K562 (cell line): ENCODE results near the gene QPCT. TPM values are rescaled to one million over a fixed set of nuclear protein-coding genes. Genes with fewer than 3 reads are reported as not detected.

Source experiments
- ATAC-seq: fragments of 200-7000 bp; cut with Tn5 transposase; 3 replicates; pipeline ENCODE4 v1.9.1; 2020; ENCODE audit warnings: moderate library complexity
- BruUV-seq: library from RNA; stranded (reverse); fragments of 400-500 nt; replicated peaks from 2 replicates; lab custom pipeline; 2021; lab: Mats Ljungman, UMichigan
- CTCF ChIA-PET: fragments of 300-600 bp; formaldehyde crosslinking; extraction: SDS; loops from one replicate; lab custom pipeline; 2021; ENCODE audit warnings: low intra/inter-chr PET ratio; lab: Yijun Ruan, JAX
- POLR2A ChIA-PET: fragments of 300-600, 350-650 bp; sonication (Branson Sonifier 250); formaldehyde crosslinking; extraction: SDS; loops from one replicate; lab custom pipeline; 2021; ENCODE audit warnings: antibody characterized with exemption, inconsistent platforms; lab: Yijun Ruan, JAX
- DNase-seq, 4 experiments: peaks; one replicate each; pipeline versions ENCODE4 v3.0.0 to v3.0.0-alpha.2; 2011 to 2018; ENCODE audit warnings: low spot score in 3 of 4, mixed read lengths in 3 of 4; ENCODE audit errors: extremely low read depth in 1 of 4
- FAIRE-seq: peaks from 2 replicates; lab custom pipeline; 2011; peaks lifted over from hg19 to GRCh38; lab: Jason Lieb, UNC
- H2AFZ ChIP-seq: 2 replicates; pipeline ENCODE4 v1.6.0; 2011; ENCODE audit warnings: low read depth, low read length, control low read depth, inconsistent platforms
- H3K27ac ChIP-seq: fragments of 200-600 bp; 3 replicates; pipeline ENCODE4 v1.8.0; 2011; ENCODE audit warnings: low read depth, mild to moderate bottlenecking, control low read depth, inconsistent platforms, low read length, moderate library complexity, mixed read lengths; ENCODE audit errors: extremely low read depth
- H3K27me3 ChIP-seq, 2 experiments: fragments of 300-600 bp in 1 of 2; 2 replicates in 1 of 2; 3 replicates in 1 of 2; pipeline versions ENCODE4 v1.6.0 to v1.8.0; 2011; ENCODE audit warnings: inconsistent platforms in 2 of 2, low read length in 2 of 2, mild to moderate bottlenecking in 1 of 2, mixed read lengths in 1 of 2, moderate library complexity in 1 of 2; ENCODE audit not compliant: control insufficient read depth in 2 of 2, insufficient read depth in 2 of 2
- H3K36me3 ChIP-seq: fragments of 300-600 bp; 3 replicates; pipeline ENCODE4 v1.8.0; 2011; ENCODE audit warnings: mild to moderate bottlenecking, low read length, inconsistent platforms; ENCODE audit not compliant: control insufficient read depth, insufficient read depth
- H3K4me1 ChIP-seq, 2 experiments: fragments of 200-600 bp in 1 of 2; replicated peaks in 1 of 2; 2 replicates in 1 of 2; 3 replicates in 1 of 2; pipeline versions ENCODE4 v1.5.1 to v1.8.0; 2011; ENCODE audit warnings: inconsistent platforms in 2 of 2, low read length in 2 of 2, mild to moderate bottlenecking in 1 of 2, mixed read lengths in 1 of 2, moderate library complexity in 1 of 2; ENCODE audit not compliant: control insufficient read depth in 2 of 2, insufficient read depth in 2 of 2
- H3K4me2 ChIP-seq: 2 replicates; pipeline ENCODE4 v1.6.1; 2011; ENCODE audit warnings: low read length, control low read depth, inconsistent platforms, mixed read lengths; ENCODE audit not compliant: insufficient read depth
- H3K4me3 ChIP-seq: fragments of 200-600 bp; sonication (generic), shearing (Covaris generic); 2 replicates; pipeline ENCODE4 v1.5.1; 2016; ENCODE audit warnings: control low read depth, inconsistent platforms
- H3K79me2 ChIP-seq: fragments of 200-600 bp; 3 replicates; pipeline ENCODE4 v1.8.0; 2011; ENCODE audit warnings: low read length, inconsistent platforms; ENCODE audit not compliant: control insufficient read depth, insufficient read depth
- H3K9ac ChIP-seq, 2 experiments: 2 replicates each; pipeline versions ENCODE4 v1.6.0 to v1.6.1; 2011; ENCODE audit warnings: low read depth in 2 of 2, low read length in 2 of 2, control low read depth in 1 of 2, inconsistent platforms in 1 of 2, mild to moderate bottlenecking in 1 of 2, mixed read lengths in 1 of 2; ENCODE audit not compliant: insufficient read depth in 1 of 2
- H3K9me1 ChIP-seq: one replicate; pipeline ENCODE4 v1.6.0; 2011; ENCODE audit warnings: inconsistent platforms, mild to moderate bottlenecking, low read length, moderate library complexity; ENCODE audit not compliant: control insufficient read depth, insufficient read depth
- H3K9me3 ChIP-seq: replicated peaks from 2 replicates; pipeline ENCODE4 v1.5.1; 2011; ENCODE audit warnings: low read depth, low read length, inconsistent platforms; ENCODE audit not compliant: control insufficient read depth, insufficient read depth
- H4K20me1 ChIP-seq: replicated peaks from 2 replicates; pipeline ENCODE4 v1.6.1; 2011; ENCODE audit warnings: low read length, inconsistent platforms, mixed read lengths; ENCODE audit not compliant: control insufficient read depth, insufficient read depth
- CHD4 ChIP-seq: fragments of 200-600 bp; sonication (generic); IDR thresholded peaks from 3 replicates; pipeline ENCODE4 v1.6.1; 2012; ENCODE audit warnings: low read depth, mild to moderate bottlenecking, mixed read lengths, low read length, inconsistent platforms; ENCODE audit not compliant: insufficient read depth, insufficient replicate concordance, poor library complexity, severe bottlenecking
- CREB3L1 ChIP-seq: fragments of 450-650 bp; IDR thresholded peaks from 2 replicates; pipeline ENCODE4 v1.6.1; 2014; ENCODE audit warnings: low read depth, mild to moderate bottlenecking, moderate library complexity, borderline replicate concordance
- EHMT2 ChIP-seq: fragments of 450-650 bp; IDR thresholded peaks from 2 replicates; pipeline ENCODE4 v1.6.1; 2018; ENCODE audit warnings: antibody characterized with exemption
- GATAD2A ChIP-seq: fragments of 450-650 bp; IDR thresholded peaks from 2 replicates; pipeline ENCODE4 v1.6.1; 2017
- JUND ChIP-seq, 2 experiments: IDR thresholded peaks; 2 replicates in 1 of 2; 3 replicates in 1 of 2; pipeline ENCODE4 v1.6.1; 2011; ENCODE audit warnings: borderline replicate concordance in 2 of 2, low read depth in 2 of 2, low read length in 2 of 2, improper control_type of control experiment in 1 of 2, missing biosample characterization in 1 of 2, missing genetic modification characterization in 1 of 2, missing genetic modification reagents in 1 of 2
- KDM2B ChIP-seq: fragments of 250-450 bp; sonication (Bioruptor Pico); IDR thresholded peaks from 2 replicates; pipeline ENCODE4 v1.8.0; 2021; ENCODE audit warnings: mild to moderate bottlenecking, moderate library complexity
- MEIS2 ChIP-seq: fragments of 450-650 bp; IDR thresholded peaks from 2 replicates; pipeline ENCODE4 v1.6.1; 2014; ENCODE audit warnings: mild to moderate bottlenecking; ENCODE audit not compliant: partially characterized antibody
- NCOA1 ChIP-seq: fragments of 450-650 bp; IDR thresholded peaks from 2 replicates; pipeline ENCODE4 v1.6.1; 2016; ENCODE audit warnings: low read depth
- PHF21A ChIP-seq: fragments of 450-650 bp; IDR thresholded peaks from 2 replicates; pipeline ENCODE4 v1.6.1; 2017; ENCODE audit warnings: low read depth, borderline replicate concordance
- SAFB2 ChIP-seq: fragments of 200-400 bp; formaldehyde crosslinking; IDR thresholded peaks from 2 replicates; pipeline ENCODE4 v1.6.1; 2018; ENCODE audit warnings: borderline replicate concordance, low read length, low read depth, moderate library complexity; ENCODE audit not compliant: severe bottlenecking
- SMAD3 ChIP-seq: fragments of 450-650 bp; formaldehyde crosslinking; conservative IDR thresholded peaks from 2 replicates; pipeline ENCODE4 v1.4.0; 2020; ENCODE audit warnings: mild to moderate bottlenecking
- SMARCA5 ChIP-seq: fragments of 450-650 bp; IDR thresholded peaks from 2 replicates; pipeline ENCODE4 v1.6.1; 2016
- SRSF9 ChIP-seq: fragments of 200-400 bp; formaldehyde crosslinking; IDR thresholded peaks from 2 replicates; pipeline ENCODE4 v1.6.1; 2017; ENCODE audit warnings: low read depth, low read length, borderline replicate concordance
- U2AF2 ChIP-seq: fragments of 200-400 bp; formaldehyde crosslinking; optimal IDR thresholded peaks from 2 replicates; pipeline ENCODE3; 2017; ENCODE audit warnings: low read depth, mild to moderate bottlenecking, low read length
- ZNF449 ChIP-seq: fragments of 250-450 bp; sonication (Bioruptor Pico); IDR thresholded peaks from 2 replicates; pipeline ENCODE4 v1.8.0; 2022; ENCODE audit warnings: moderate library complexity, mild to moderate bottlenecking, inconsistent platforms
- ZNF707 ChIP-seq: fragments of 250-450 bp; sonication (Bioruptor Pico); conservative IDR thresholded peaks from 2 replicates; pipeline ENCODE4 v1.8.0; 2022; ENCODE audit warnings: inconsistent platforms, mild to moderate bottlenecking, moderate library complexity
- in situ Hi-C: fragments of 300-500 bp; cut with MboI; formaldehyde crosslinking; loops from 4 replicates; pipeline ENCODE4 v1.15.0; 2018; ENCODE audit warnings: inconsistent platforms, mixed read lengths
- intact Hi-C: fragments of 100-400 bp; cut with micrococcal nuclease; formaldehyde crosslinking; loops from 2 replicates; pipeline ENCODE4 v1.14.2; 2022
- polyA plus RNA-seq, 8 experiments: library from polyadenylated mRNA; depleted of rRNA in 4 of 8; stranded (reverse) in 5 of 8; unstranded in 3 of 8; fragments of >200 nt; fragmentation: Nextera tagmentation in 2 of 8; fragmentation: Illumina TruSeq in 1 of 8; extraction: Ambion mirVana in 2 of 8; extraction: Trizol in 1 of 8; gene quantifications; 2 replicates each; pipeline versions ENCODE4 v1.2.1 to v1.2.3, GENCODE V29; 2011 to 2014; ENCODE audit warnings: inconsistent platforms in 1 of 8, missing spikeins in 1 of 8
- total RNA-seq, 7 experiments: library from RNA; depleted of rRNA in 6 of 7; stranded (reverse); fragments of >200 nt in 6 of 7; fragmentation: Illumina TruSeq in 2 of 7; extraction: Trizol in 2 of 7; gene quantifications; 2 replicates each; pipeline versions ENCODE4 v1.2.1 to v1.2.3, GENCODE V29; 2011 to 2021; ENCODE audit warnings: low replicate concordance in 1 of 7

The QPCT gene
- total and polyA plus RNA-seq, 9 of the 15 experiments (the other 6 are each of a cell fraction or from before 2014, with no cell fraction given), result 0.07 TPM; not detected in 8

- Histone ChIP-seq H3K9ac (no peak overlapping the region), H3K36me3 (no peaks in the 10 kb centered on the region), H3K79me2 (no peaks in the 10 kb centered on the region), H3K27ac (no peak overlapping the region), H3K4me2 (no peak overlapping the region), H3K27me3 (no peaks in the 10 kb centered on the region), H3K4me3 (no peak overlapping the region), H3K4me1 (no peaks in the 10 kb centered on the region), H2AFZ (no peak overlapping the region), H3K9me1 (no peaks in the 10 kb centered on the region), H4K20me1 (no peaks in the 10 kb centered on the region), H3K9me3 (no peaks in the 10 kb centered on the region)
- FAIRE-seq (no peak), ATAC-seq (no peak), DNase-seq (no peak)
- intact Hi-C loops, result no loop called here
- in situ Hi-C loops, result no loop called here
- TF ChIP-seq ZNF449 (CRISPR knock-in tag), result no peak
- no peak for TF ChIP-seq U2AF2
- BruUV-seq, result no TSS peak
- ChIA-PET POLR2A (no interaction called here), CTCF (no interaction called here)
These were observed 46.8 kb upstream of the QPCT start for GRCh38 chr2:37297632-37298031.

DNA sequence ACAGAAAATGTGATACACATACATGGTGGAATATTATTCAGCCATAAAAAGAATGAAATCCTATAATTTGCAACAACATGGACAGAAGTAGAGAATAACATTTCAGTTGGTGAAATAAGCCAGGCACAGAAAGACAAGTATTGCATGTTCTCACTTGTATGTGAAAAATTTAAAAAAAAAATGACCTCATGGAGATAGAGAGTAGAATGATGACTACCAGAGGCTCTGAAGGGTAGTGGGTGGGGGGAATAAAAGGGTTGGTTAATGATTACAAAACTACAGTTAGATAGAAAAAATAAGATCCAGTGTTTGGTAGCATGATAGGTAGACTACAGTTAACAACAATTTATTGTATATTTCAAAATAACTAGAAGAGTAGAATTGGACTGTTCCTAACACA lies 44.3 kb upstream of the QPCT start:
- intact Hi-C loops (no loop called here), in situ Hi-C loops (no loop called here)
- Histone ChIP-seq H3K27me3 (no peaks in the 10 kb centered on the region), H3K9ac (no peak overlapping the region), H3K9me3 (no peaks in the 10 kb centered on the region), H3K36me3 (no peaks in the 10 kb centered on the region), H3K4me1 (no peaks in the 10 kb centered on the region), H3K4me3 (no peak overlapping the region), H3K79me2 (0 out of 3 replicates have a peak, but pooled peaks cover 2% of the 10 kb centered on the region), H3K4me2 (no peak overlapping the region), H3K9me1 (no peaks in the 10 kb centered on the region), H2AFZ (no peak overlapping the region), H4K20me1 (no peaks in the 10 kb centered on the region), H3K27ac (no peak overlapping the region)
- no peak for FAIRE-seq
- DNase-seq, result no peak
- ChIA-PET CTCF (no interaction called here), POLR2A (no interaction called here)
- no peak for ATAC-seq
- BruUV-seq, result no TSS peak
- TF ChIP-seq SAFB2, result no peak
- no peak for TF ChIP-seq SRSF9
- no peak for TF ChIP-seq SMARCA5
- TF ChIP-seq GATAD2A, result no peak
- no peak for TF ChIP-seq NCOA1
- TF ChIP-seq SMAD3 (CRISPR knock-in tag), result no peak
- TF ChIP-seq EHMT2, result no peak
- no peak for TF ChIP-seq ZNF707 (CRISPR knock-in tag)
- no peak for TF ChIP-seq MEIS2
- no peak for TF ChIP-seq PHF21A
- no peak for TF ChIP-seq JUND (IDR thresholded peaks at IDR 0.05; ENCODE audit: borderline replicate concordance, low read depth, low read length)
- no peak for TF ChIP-seq JUND (tag; IDR thresholded peaks at IDR 0.05; ENCODE audit: borderline replicate concordance, low read depth, low read length)
- TF ChIP-seq CHD4, result no peak
- no peak for TF ChIP-seq CREB3L1
- no peak for TF ChIP-seq KDM2B (CRISPR knock-in tag)
